HG02884 (cell line): ENCODE results near the gene ACBD3.
A peak's percentile ranks its signal among the peaks of the same experiment; 100 is the strongest.

Experiments
- ATAC-seq: cut with Tn5 transposase; IDR thresholded peaks from one replicate; pipeline ENCODE4 v1.9.1; 2021; ENCODE audit warnings: mild to moderate bottlenecking, moderate library complexity; ENCODE audit not compliant: unreplicated experiment

ACBD3 gene

DNA sequence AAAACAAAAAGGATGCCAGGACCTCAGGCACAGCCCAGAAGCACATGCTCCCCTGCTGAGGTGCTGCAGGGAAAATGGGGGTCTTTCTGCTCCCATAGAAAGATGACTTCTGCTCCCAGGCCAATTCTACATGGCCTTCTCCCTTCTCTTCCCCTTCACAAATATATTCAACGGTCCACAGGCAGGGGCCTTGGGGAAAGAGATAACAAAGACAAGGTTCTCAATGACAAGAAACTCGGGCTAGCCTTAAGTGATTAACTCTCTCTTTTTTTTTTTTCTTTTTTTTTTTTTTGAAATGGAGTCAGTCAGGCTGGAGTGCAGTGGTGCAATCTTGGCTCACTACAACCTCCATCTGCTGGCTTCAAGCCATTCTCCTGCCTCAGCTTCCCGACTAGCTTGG, 69.9 kb downstream of the ACBD3 start:
- no peak for ATAC-seq

DNA sequence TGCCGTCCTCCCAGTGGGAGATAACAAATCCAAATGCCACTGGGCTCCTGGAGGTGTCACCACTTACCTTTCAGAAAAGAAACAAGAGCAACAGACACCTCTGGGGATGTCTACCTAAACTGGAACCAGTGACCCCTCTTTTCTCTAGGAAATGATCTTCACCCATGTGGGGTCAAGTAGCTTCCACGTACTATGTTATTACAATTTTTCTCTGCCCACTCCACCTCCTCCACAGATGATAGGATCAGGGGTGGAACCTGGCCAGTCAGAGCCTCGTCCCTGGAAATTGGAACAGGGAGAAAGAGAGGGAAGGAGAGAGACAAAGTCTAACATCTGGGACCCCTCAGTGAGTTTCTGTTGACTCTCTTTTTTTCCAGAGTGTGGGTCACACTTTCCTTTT, 73.9 kb downstream of the ACBD3 start:
- ATAC-seq: no peak

DNA sequence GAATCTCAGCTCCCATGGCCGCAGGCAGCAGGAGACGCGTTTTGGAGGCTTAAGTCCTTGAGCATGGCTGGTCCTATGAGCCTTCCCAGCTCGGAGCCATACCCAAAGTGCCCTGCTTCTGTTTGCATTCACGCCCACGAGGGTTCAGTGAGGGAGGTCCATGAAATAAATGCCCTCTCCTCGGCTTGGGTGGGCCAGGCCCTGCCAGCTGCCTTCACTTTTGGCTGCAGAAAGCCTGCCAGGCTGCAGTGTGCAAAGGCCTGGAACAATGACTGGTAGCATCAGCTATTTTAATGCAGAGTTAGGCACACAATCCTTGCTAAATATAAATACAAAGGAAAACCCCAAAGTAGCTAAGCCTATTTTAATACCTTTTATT, 74.7 kb downstream of the ACBD3 start:
- ATAC-seq: no peak

DNA sequence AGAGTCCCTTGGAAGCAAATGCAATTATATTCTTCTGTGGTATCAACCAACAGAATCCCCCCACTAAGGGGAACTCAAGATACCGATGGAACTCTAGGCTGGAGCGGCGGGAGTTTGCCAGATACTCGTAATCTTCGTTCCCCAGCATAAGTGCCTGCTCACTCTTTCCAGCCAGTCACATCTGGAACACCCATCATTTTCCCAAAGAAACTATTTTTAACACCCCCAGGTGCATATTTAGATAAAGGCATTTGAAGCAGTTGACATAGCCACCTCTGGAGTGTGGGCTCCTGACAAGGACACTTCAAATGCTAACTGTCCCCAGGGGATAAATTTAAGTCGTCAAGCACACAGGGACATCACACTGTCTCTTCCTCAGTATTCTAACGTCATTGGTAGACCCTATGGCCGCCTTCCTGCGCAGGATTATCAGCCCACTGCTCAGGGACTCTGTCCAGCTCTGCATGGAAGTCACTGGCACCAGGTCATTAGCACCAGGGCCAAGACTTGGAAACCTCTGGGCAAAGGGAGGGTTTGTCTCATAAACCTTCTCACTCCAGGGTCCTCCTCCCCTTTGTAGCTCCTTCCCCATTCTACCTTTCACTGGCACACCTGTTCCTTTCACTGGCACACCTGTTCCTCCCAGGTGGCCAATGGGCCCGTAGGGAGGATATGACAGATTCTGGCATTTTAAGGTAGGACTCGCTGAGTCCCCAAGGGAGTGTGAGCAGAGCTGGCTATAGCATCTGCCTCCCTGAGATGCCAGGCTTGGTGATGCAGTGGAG, 75.3 kb downstream of the ACBD3 start:
- no peak for ATAC-seq

DNA sequence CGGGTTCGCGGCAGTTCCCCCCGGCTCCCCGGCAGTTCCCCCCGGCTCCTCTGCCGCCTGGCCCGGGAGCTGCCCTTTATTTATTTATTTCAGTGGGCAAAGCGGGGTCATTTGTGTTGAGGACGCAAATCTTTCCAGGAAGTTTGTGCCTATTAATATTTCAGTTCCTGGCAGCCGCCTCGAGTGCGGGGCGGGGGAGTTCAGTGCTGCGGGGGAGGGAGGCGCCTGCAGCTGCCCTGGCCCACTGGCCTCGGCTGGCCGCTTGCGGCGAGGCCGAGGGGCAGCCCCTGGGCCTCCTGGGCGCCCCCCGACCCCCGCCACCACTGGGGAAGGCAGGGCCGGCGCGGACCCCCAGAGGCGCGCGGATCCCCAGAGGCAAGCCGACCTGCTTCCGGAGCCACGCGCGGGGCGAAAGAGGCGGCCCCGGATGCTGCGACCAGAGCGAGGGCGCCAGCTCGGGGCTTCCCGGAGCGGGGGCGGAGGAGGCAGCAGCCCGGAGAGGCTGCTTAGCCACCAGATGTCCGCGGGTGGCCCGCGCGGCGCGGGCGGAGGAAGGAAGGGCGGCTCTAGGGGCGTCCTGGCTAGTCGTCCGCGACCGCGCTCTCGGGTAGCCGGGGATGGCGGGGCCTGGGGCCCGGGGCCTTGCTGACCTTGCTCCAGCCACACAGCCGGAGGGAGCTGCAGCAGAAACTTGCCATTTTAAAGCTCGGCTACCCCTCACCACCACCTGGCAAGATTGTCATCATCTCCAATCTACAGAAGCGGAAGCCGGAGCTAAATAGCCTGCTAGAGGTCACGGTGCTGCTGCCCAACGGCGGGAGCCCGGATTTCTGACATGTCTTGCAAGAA, 76.1 kb downstream of the ACBD3 start:
- peak; percentile 75 for ATAC-seq

DNA sequence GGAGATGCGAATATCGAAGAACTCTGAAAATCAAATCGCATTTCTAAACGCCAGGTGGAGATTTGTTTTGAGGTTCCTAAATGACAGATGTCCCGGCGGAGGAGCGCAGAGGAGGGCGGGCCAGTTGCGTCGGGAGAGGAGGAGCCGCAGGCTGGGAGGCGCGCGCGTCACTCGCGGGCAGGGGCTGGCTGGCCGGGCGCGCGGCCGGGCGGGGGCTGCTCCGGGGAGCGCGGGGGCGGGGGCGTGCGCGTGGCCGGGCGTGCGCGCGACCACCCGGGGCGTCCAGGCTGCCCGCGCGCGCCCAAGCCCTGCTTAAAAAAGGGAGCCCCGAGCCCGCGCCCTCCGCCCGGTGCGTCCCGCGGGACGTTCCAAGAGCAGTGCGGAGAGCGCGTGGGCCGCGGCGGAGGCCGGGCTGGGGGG, 76.7 kb downstream of the ACBD3 start:
- peak; percentile 63 for ATAC-seq

DNA sequence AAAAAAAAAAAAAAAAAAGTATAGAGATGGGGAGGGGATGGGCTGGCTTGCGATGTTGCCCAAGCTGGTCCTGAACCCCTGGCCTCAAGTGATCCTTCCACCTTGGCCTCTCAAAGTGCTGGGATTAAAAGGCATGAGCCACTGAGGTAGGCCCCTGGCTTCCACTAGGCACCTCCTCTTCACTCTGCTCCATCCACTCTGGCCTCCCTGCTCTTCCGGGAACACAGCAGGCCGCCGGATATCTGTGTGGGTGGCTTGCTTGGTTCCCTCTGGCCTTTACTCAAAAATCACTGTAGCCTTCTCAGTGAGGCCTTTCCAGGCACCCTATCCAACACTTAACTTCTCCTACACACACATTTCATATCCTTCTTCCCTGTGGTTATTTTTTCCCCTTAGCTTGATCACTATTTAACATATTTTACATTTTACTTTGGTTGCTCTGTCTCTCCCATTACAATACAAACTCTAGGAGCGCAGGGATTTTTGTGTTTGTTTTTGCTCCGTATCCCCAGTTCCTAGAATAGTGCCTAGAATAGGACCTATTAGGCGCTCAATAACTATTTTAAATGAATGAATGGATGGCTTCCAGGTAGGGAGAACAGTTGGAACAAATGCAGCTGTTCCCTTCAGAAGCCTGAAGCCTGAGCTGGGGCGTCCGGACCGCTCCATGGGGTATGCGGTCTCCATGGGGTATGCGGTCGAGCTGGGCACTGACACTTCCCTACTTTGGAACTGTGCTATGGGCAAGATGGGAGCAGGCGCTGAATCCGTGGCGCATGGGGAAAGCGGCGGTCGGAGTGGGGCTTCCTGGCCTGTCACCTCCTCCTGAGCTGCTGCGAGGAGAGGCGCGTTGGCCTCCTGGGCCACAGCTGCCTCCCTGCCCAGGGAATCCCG, 77.4 kb downstream of the ACBD3 start:
- ATAC-seq: no peak

DNA sequence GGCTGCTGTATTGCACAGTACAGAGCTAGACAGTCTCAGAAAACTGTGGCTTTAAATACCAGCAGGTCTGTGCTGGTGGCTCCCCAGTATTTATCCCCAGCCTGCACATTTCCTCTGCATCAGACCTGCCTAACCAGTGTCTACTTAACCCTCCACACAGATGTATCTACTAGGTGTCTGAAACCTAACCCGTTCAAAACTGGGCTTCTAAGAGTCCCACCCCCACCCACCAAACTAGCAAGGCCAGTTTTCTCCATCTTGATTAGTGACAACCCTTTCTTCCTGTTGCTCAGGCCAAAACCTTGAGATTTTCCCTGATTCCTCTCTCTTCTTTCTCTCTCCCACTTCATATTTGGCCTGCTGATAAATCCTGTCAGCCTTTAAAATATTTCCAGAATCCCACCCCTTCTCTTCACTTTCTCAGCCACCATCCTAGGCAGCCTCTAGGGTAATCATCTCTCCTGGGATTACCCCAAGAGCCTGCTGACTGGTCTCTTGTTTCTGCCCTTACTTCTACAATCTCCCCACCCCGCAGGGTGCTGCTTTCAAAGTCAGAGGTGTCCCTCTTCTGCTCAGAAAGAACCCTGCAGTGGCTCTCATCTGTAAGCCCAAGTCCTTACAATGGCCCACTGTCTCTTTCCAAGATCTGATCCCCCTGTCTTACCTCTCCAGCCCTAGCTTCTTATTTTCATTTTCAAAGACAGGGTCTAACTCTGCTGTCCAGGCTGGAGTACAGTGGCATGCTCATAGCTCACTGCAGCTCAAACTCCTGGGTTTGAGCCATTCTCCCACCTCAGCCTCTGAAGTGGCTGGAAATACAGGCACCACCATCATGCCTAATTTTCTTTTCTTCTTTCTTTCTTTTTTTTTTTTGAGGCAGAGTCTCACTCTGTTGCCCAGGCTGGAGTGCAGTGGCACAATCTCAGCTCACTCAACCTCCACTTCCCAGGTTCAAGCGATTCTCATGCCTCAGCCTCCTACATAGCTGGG, 78.8 kb downstream of the ACBD3 start:
- no peak for ATAC-seq

DNA sequence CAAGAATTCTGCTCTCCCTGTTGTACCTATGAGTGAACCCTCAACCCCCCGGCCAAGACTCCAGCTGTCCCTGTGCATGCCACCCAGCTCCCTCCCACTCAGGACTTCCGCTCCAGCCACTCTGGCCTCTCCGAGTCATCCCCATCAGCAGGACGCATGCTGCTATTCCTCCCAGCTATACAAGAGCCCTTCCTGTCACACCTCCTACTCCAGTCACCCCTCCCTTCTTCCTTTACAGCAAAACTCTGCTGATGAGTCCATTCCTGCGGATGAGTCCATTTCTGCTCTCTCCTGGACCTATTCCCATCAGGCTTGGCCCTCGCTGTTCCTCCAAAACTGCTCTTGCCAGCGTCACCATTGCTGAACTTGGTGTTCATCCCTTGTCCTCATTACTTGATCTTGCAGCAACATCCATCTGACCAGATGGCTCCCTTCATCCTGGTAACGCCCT, 81.8 kb downstream of the ACBD3 start:
- ATAC-seq: no peak

DNA sequence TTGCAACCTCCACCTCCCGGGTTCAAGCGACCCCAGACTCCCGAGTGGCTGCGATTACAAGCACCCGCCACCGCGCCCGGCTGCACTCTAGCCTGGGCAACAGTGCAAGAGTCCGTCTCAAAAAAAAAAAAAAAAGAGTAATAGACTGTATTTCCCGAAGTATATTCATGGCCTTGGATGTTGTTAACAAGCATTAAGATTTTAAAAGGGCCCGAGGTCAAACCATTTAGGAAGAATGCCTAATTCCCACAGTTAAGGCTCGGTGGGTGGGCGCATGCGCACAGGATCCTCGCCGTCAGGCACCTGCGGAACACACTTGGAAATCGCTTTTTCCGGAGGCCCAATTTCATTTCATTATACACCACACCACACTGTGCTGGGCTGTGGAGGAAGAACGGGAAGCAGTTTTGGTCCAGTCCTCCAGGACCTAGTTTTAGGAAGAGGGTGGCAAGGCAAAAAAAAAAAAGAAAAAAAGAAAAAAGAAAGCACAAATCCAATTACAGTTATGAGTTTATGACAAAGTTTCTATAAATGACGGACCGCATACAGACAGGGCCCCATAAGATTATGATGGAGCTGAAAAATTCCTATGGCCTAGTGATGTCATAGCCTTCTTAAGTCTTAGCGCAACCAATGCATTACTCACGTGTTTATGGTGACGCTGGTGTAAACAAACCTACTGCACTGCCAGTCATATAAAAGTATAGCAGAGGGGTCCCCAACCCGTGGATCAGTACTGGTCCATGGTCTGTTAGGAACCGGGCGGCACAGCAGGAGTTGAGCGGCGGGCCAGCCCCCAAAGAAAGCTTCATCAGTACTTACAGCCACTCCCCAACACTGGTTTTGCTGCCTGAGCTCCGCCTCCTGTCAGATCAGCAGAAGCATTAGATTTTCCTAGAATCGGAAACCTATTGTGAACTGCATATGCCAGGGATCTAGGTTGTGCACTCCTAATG, 85.8 kb downstream of the ACBD3 start:
- ATAC-seq: no peak

DNA sequence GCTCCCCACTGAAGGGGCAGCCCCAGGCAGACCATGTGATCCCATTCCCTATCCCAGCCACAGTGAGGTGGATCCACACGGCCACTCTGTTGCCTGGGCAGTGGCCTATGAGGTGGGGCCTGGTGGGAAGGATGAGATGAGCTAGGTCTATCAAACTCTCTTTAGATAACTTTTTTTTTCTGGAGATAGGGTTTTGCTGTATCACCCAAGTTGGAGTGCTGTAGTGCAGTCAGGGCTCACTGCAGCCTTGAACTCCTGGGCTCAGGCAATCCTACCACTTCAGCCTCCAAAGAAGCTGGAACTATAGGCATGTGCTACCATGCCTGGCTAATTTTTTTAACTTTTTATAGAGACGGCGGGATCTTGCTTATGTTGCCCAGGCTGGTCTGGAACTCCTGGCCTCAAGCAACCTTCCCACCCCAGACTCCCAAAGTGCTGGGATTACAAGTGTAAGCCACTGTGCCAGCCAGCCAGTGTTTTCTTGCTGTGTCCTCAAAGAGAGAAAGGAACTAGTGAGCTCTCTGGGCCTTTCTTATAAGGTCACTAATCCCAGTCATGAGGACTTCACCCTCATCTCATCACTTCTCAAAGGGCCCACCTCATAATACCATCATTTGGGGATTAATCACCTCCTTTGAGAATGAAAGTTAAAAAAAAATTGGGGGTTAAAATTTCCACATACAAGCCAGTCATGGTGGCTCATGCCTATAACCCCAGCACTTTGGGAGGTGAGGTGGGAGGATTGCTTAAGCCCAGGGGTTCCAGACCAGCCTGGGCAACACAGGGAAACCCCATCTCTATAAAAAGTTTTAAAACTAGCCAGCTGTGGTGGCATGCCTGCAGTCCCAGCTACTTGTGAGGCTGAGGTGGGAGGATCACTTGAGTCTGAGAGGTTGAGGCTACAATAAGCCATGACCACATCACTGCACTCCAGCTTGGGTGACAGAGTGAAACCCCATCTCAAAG, 87.4 kb downstream of the ACBD3 start:
- ATAC-seq: no peak

DNA sequence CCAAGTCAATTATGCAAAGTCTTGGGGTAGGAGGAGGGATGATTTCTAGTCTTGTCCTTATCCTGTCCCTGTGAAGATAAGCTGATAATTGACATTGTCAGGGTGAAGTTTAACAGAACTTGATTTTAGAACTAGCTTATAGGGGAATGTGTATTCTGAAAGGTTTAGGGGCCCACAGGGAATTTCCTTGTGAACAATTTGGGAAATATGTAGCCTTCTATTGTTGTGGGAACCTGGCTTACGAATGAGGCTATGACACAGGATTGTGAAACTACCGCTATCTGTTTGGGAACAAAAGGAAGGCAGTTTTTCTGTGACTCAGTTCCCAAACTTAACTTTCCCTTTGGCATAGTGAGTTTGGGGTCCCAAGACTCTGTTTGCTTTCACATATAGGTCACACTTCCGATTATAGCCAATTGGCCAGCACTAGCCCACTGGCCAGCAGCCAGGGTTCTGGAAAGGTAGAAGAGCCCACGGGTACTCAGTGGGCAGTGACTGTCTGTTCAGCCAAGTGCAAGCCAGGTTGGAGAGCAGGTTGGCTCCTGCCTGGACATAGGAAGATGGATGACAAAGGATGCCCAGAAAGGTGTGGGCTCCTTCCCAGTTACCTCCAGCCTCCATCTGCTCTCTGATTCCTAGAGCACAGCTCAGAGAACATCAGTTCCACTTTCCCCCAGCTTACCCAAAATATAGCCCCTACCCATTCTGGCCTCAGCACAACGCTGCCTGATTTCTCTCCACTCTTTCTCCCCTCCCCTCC, 88.5 kb downstream of the ACBD3 start:
- no peak for ATAC-seq

DNA sequence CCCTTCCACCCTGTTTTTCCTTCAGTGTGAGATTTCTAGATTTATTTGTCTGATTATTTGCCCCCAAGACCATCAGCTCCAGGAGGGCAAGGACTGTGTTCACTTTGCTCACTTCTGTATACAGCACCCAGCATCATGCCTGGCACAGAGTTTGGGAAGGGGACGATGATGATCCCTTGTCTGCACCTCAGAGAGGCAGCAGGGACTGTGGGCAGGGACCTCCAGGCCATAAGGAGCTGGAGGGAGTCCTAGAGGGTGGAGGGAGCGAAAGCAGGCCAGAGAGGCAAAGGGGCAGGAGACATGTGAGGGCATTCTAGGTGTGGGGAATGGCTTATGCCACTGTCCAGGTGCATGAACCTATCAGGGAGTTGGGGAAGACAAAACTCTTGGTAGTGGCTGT, 91.3 kb downstream of the ACBD3 start:
- ATAC-seq: no peak
